NCI-H82 treated with DMSO at 0.1 percent for 48 hours (cell line): ENCODE measurements around the gene BCL2A1.
"Not testable (repeated sequence)": the region's sequence is repeated elsewhere in the genome, so short reads cannot be mapped to it uniquely, and the experiment has no call there.

Source experiments
- DNase-seq: peaks from one replicate; lab custom pipeline; 2025; ENCODE audit not compliant: unreplicated experiment; lab: John Stamatoyannopoulos, UW

Gene BCL2A1

GRCh38 chr15:79962178-79962577, 8.8 kb downstream of the BCL2A1 start:
- DNase-seq = no peak

DNA sequence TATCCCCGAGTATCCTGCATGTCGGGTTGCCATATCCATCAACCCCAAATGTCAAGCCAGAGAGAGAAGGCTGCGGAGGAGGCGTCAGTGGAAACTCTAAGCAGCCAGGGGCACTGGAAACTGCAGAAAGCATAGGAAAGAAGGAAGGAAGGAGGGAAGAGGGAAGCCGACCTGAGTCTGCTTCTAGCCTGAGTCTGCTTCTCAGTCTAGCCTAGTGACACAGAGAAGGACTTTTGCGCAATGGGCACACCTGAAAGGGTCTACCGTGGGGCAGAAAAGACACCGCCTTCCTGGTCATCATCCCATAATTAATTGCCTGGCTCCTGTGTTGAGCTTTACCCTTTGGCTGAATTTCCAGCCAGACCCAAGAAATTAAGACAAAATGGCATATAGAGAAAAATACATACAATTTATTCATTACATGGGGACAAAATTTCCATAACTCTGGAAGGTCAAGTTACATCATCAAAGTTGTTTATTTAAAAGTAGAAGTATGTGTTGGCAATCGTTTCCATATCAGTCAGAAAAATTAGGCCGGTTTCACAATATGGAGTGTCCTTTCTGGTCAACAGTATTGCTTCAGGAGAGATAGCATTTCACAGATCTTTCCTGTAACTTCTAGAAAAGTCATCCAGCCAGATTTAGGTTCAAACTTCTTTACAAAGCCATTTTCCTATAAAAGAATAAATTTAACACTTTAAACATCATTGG, 10.3 kb downstream of the BCL2A1 start:
- no peak for DNase-seq

- no peak for DNase-seq
These were observed 13.3 kb downstream of the BCL2A1 start for GRCh38 chr15:79957741-79958140.

GRCh38 chr15:79956354-79956939, 14.5 kb downstream of the BCL2A1 start:
- no peak for DNase-seq

DNA sequence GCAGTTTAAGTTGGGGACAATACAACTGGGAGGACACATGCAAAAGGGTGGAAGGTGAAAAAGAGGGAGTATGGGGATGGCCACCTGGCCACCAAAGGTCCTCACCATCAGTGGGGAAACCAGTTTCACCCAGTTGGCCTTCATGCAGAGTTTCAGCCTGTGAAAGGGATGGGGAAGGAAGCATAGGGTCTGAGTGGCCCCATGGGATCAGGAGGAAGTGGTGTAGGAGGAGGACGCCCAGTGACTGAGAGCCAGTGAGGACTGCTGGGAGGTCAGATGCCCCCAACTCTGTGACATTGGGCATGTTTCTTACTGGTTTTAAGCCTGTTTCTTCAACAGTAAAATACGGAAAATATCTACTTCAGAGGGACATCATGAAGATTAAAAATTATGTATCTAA, 16.3 kb downstream of the BCL2A1 start:
- DNase-seq = no peak

DNA sequence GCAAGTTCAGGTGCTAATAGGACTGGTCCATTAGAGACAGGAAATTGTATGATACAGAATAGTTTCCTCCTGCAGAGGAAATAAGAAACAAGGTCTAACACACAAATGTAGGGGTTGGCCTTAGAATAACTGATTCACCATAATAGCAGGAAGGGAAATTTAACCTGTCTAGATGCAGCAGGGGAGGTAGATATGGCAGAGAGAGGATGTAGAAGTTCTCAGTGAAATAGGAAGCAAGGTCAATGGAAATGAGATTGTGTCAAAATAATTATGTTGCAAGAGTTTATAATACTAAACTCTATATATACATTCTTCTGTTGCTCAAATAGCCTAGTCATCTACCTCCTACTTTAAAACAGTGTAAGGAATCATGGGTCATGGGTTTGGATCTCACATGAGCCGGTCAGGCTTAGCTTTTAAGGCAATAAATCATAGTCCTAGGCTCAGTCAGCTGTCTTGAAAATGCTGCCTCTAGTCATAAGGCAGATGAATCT, 17.0 kb downstream of the BCL2A1 start:
- DNase-seq = no peak

DNA sequence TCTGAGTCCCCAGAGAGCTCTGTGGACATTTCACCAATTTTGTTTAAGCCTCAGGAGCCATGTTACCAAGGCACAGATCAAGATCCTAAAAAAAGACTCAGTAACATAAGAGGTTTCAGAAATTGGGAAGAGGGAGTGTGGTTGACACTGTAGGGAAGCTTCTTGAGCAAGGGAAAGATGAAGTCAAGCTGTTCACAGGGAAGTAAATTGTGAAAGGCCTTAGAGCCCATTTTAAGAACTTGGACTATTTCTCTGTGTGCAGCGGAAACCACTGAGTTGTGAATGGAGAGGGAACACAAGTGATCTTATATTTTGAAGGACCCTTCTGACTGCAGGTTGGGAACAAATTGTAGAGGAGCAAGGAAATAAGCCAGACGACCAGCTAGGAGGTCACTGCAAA, 18.7 kb downstream of the BCL2A1 start:
- DNase-seq = no peak

GRCh38 chr15:79950247-79950646, 20.7 kb downstream of the BCL2A1 start:
- no peak for DNase-seq

- DNase-seq = no peak
These were observed 22.2 kb downstream of the BCL2A1 start for GRCh38 chr15:79948761-79949160.

DNA sequence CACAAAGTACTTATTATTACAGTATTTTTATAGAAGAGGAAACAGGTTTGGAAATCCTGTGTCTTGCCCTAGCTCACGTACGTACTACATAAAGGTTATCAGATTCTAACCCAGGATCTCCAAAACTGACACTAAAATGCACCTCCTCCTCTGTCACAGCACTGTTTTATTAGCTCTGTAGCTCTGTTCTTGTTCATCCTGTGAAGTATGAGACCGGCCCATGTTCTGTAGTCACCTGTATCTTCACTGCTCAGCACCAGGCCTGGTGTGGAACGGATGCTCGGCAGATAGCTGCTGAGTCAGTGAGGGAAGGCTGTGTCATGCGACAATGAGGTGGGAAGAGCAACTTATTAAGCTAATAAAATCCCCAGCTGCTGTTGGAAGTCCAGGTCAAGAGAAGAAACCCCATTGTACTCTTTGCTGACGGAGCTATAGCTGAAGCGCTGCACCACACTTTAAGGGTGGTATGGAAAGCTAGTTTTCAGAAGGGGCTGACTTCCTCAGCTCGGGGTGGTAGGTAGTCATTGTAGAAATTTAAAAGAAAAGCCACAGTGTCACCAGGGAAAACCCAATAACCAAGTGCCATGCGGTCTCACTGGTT, 22.8 kb downstream of the BCL2A1 start:
- no peak for DNase-seq

DNA sequence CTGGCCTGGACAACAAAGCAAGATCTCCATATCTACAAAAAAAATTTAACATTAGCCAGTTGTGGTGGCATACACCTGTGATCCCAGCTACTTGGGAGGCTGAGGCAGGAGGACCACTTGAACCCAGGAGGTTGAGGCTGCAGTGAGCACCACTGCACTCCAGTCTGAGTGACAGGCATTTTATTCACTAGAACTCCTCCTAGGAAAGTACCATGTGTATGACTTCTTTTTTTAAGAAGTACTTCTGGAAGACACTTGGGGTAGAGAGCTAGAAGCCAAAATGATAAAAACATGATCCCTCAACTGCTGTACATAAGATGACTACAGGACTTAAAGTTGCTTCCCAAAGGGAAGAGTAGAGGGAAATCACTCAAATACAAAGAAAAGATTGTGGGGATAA, 24.0 kb downstream of the BCL2A1 start:
- no peak for DNase-seq

- no peak for DNase-seq
These were observed 26.4 kb downstream of the BCL2A1 start for GRCh38 chr15:79944622-79945021.

DNA sequence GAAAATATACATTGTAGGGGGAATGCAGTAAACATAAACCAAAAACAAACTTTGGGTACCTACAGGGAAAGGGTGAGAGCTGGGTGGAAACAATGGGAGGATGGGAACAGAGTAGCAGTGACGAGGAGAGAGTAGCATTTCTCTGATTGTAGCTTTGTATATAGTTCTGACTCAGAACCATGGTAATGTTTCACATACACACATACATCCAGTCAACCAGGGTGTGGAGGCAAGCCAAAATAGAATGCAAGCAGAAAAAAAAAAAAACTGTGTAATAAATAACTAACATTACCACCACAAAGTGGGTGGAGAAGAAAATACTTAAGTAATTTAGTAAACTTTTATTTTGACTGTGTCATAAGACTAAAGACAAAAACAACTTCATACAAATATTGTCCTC, 27.2 kb downstream of the BCL2A1 start:
- DNase-seq = no peak

DNA sequence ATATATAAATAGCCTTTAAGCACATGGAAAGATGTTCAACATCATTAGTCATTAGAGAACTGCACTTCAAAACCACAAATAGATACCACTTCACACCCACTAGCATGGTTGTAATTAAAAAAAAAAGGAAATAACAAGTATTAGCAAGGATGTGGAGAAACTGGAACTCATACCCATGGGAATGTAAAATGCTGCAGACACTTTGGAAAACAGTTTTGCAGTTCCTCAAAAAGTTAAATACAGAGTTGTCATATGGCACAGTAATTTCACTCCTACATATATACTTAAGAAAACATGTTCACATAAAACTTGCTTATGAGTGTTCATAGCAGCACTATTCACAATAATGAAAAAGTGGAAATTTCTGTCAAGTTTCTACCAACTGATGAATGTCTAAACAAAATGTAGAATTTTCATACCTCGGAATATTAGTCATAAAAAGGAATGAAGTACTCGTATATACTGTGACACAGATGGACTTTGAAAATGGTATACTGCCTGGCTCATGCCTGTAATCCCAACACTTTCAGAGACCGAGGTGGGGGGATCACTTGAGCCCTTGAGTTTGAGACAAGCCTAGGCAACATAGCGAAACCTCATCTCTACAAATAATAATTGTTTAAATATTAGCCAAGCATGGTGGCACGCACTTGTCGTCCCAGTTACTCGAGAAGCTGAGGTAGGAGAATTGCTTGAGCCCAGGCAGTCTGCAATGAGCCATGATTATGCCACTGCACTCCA, 28.1 kb downstream of the BCL2A1 start:
- DNase-seq = no peak

- no peak for DNase-seq
These were observed 31.6 kb downstream of the BCL2A1 start for GRCh38 chr15:79939399-79939798.

GRCh38 chr15:79938143-79938542, 32.9 kb downstream of the BCL2A1 start:
- DNase-seq = no peak

DNA sequence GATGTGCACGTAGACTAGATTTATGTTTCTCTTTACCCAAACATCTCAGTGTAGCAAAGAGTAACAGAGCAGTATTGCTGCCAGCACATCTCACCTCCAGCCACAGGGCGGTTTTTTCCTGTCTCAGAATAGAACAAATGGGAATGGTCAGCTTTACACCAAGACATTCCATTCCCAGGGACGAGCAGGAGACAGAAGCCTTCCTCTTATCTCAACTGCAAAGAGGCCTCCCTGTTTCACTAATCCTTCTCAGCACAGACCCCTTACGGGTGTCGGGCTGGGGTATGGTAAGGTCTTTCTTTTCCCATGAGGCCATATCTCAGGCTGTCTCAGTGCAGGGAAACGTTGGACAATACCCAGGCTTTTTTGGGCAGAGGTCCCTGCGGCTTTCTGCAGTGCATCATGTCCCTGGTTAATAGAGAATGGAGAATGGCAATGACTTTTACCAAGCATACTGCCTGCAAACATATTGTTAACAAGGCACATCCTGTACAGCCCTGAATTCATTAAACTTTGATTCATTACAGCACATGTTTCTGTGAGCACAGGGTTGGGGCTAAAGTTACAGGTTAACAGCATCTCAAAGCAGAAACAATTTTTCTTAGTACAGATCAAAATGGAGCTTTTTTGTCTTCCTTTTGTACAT, 35.3 kb downstream of the BCL2A1 start:
- DNase-seq = not testable (repeated sequence)

- DNase-seq = no peak
These were observed 37.8 kb downstream of the BCL2A1 start for GRCh38 chr15:79933231-79933630.

- DNase-seq = no peak
These were observed 38.5 kb downstream of the BCL2A1 start for GRCh38 chr15:79932447-79932846.

DNA sequence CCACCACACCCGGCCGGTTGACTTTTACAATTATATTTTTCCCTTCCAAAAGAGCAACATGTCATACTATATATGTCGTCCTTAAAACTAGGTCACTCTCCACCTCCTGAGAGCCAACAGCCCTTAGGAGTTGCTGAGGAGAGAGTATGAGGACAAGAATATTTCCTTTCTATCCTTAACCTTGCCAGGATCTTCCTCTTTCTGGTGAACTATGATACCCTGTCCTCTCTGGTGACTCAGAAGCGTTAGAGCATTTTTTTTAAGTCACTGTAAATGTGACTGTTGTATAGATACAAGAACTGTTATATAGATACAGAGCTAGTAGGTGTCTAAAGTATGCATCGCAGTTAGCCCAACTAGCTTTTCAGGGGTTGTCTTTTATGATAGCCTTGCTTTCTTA, 40.5 kb downstream of the BCL2A1 start:
- DNase-seq = no peak

- no peak for DNase-seq
These were observed 41.6 kb downstream of the BCL2A1 start for GRCh38 chr15:79929412-79929811.
